Measurements from ENCODE around the gene SCN4B. TPM values are rescaled to one million over a fixed set of nuclear protein-coding genes. Genes with fewer than 3 reads are reported as not detected.

SCN4B gene
- total and polyA plus RNA-seq, 2 of the 4 experiments (the other 2 are of a cell fraction), result 0.18 to 0.44 TPM

- no peaks in the 10 kb centered on the region for H4K20me1 ChIP-seq (ENCODE audit: insufficient read depth, low read length)
- H3K4me1 ChIP-seq (ENCODE audit: control insufficient read depth, insufficient read depth, low read length), result no peaks in the 10 kb centered on the region
- no peak overlapping the region for H3K4ac ChIP-seq (ENCODE audit: low read depth, low read length)
- no peak for DNase-seq
- no peak for ATAC-seq (ENCODE audit: low read depth)
- H2BK5ac ChIP-seq (ENCODE audit: low read depth, low read length, poor library complexity, severe bottlenecking), result no peak overlapping the region
- H3K4me3 ChIP-seq (ENCODE audit: insufficient read depth, low read depth, low read length), result no peak overlapping the region
- intact Hi-C loops (cut with micrococcal nuclease) (loop anchor here (5.0 kb wide), 2 partner anchors 341 to 421 kb away; partner anchors contain the start of gene IFT46), in situ Hi-C loops (cut with MboI; ENCODE audit: low sequenced_read_pairs) (loop anchor here (10.0 kb wide), 1 partner anchor 208 kb away; the partner anchor contains the start of gene UBE4A), dilution Hi-C loops (cut with HindIII; ENCODE audit: low sequenced_read_pairs, unreplicated experiment) (no loop called here)
- no peaks in the 10 kb centered on the region for H3K9me1 ChIP-seq (ENCODE audit: insufficient read depth, low read length)
- no peak overlapping the region for H2BK20ac ChIP-seq (ENCODE audit: low read depth, low read length)
- no peak overlapping the region for H3K27ac ChIP-seq (ENCODE audit: insufficient read depth, low read length)
- H3K9ac ChIP-seq (ENCODE audit: low read depth, low read length), result no peak overlapping the region
- no peak overlapping the region for H4K5ac ChIP-seq (ENCODE audit: low read depth, low read length)
- H2BK15ac ChIP-seq (ENCODE audit: low read depth, low read length), result no peak overlapping the region
- no peaks in the 10 kb centered on the region for H3K79me1 ChIP-seq (ENCODE audit: low read depth in 1 of 2, low read length in 2 of 2)
- H3K14ac ChIP-seq (replicated peaks; ENCODE audit: low read depth, low read length), result no peak overlapping the region
- WGBS, 2 experiments (ENCODE audit: extremely low coverage in 2 of 2, insufficient read length in 1 of 2), result 77% methylated on average over 4 of the region's 6 CpGs; no CpG with 5 or more reads in 1 of the 2 experiments
- ChIA-PET CTCF (interaction anchor here (1.4 kb wide), 1 partner anchor 25 kb away, joined by 3 read pairs; no protein-coding TSS in a partner anchor), POLR2A (ENCODE audit: unreplicated experiment) (no interaction called here)
- H3K9me3 ChIP-seq (ENCODE audit: control insufficient read depth, insufficient read depth, low read length), result no peaks in the 10 kb centered on the region
- no peaks in the 10 kb centered on the region for H3K36me3 ChIP-seq (ENCODE audit: control insufficient read depth, insufficient read depth, low read length)
- H3K18ac ChIP-seq (ENCODE audit: low read depth, low read length), result no peak overlapping the region
- H3K4me2 ChIP-seq (ENCODE audit: low read depth, low read length), result no peak overlapping the region
- no peak overlapping the region for H3K23ac ChIP-seq (ENCODE audit: low read depth, low read length)
- H2BK120ac ChIP-seq (ENCODE audit: low read depth, low read length), result no peak overlapping the region
- no peak overlapping the region for H2AK5ac ChIP-seq (ENCODE audit: low read depth, low read length)
- no peak overlapping the region for H2AFZ ChIP-seq (replicated peaks; ENCODE audit: low read length, poor library complexity)
- no peak overlapping the region for H3K56ac ChIP-seq (ENCODE audit: extremely low read depth, insufficient read depth, low read length)
- no TSS peak for BruUV-seq (replicated peaks)
- H4K8ac ChIP-seq (ENCODE audit: low read depth in 2 of 2, low read length in 2 of 2), result no peak overlapping the region
- TF ChIP-seq SMC3 (IDR thresholded peaks at IDR 0.05; ENCODE audit: low read depth, low read length) (no peak), FOS (IDR thresholded peaks at IDR 0.05; ENCODE audit: low read depth, low read length) (no peak)
- H4K91ac ChIP-seq (ENCODE audit: insufficient read depth, low read depth, low read length), result no peak overlapping the region
- H3K27me3 ChIP-seq (ENCODE audit: control insufficient read depth, insufficient read depth, low read length), result peaks cover 42% of the 10 kb centered on the region
- no peak overlapping the region for H2AK9ac ChIP-seq (replicated peaks; ENCODE audit: low read depth, low read length, poor library complexity)
Observed at GRCh38 chr11:118146554-118146953, 6.1 kb downstream of the SCN4B start.
